22Rv1 (cell line): Measurements from ENCODE around the gene TMTC1.

Experiments
- CTCF ChIP-seq: fragments of 450-650 bp; IDR thresholded peaks from 2 replicates; pipeline ENCODE4 v1.5.1; 2017; ENCODE audit warnings: mild to moderate bottlenecking
- ZFX ChIP-seq: fragments of 450-650 bp; IDR thresholded peaks from 2 replicates; pipeline ENCODE4 v1.6.1; 2017; ENCODE audit warnings: antibody characterized with exemption, borderline replicate concordance

GRCh38 chr12:29714966-29715365 lies 68.8 kb downstream of the TMTC1 start:
- TF ChIP-seq CTCF (no peak), ZFX (no peak)
